Panc1 (cell line): ENCODE results near the gene EPHA6. TPM values are rescaled to one million over a fixed set of nuclear protein-coding genes. Genes with fewer than 3 reads are reported as not detected.

ENCODE experiments used
- ATAC-seq: fragments of 200-7000 bp; cut with Tn5 transposase; 2 replicates; pipeline ENCODE4 v1.9.1; 2020; ENCODE audit warnings: mild to moderate bottlenecking, moderate library complexity
- BruUV-seq: library from RNA; stranded (reverse); fragments of 400-500 nt; replicated peaks from 2 replicates; lab custom pipeline; 2021; lab: Mats Ljungman, UMichigan
- CTCF ChIA-PET: fragments of 300-600 bp; sonication (Branson Sonifier 250); formaldehyde crosslinking; loops from one replicate; lab custom pipeline; 2022; ENCODE audit warnings: antibody characterized with exemption; lab: Charles Lee
- POLR2A ChIA-PET: fragments of 300-600 bp; sonication (Branson Sonifier 250); formaldehyde crosslinking; loops from one replicate; lab custom pipeline; 2022; ENCODE audit warnings: antibody characterized with exemption; lab: Charles Lee
- DNase-seq: peaks from one replicate; pipeline ENCODE4 v3.0.0-alpha.2; 2010; ENCODE audit warnings: low read depth, low spot score
- H3K27ac ChIP-seq: 2 replicates; pipeline ENCODE4 v1.5.1; 2011; ENCODE audit warnings: mild to moderate bottlenecking, low read length, inconsistent platforms
- H3K27me3 ChIP-seq: fragments of 200-500 bp; sonication (Bioruptor generic); 2 replicates; pipeline ENCODE4 v1.6.0; 2014; ENCODE audit warnings: low read length, inconsistent platforms; ENCODE audit not compliant: control insufficient read depth, insufficient read depth
- H3K36me3 ChIP-seq: fragments of 200-500 bp; sonication (Bioruptor generic); 2 replicates; pipeline ENCODE4 v1.5.1; 2014; ENCODE audit warnings: inconsistent platforms, mild to moderate bottlenecking, low read length, moderate library complexity; ENCODE audit not compliant: control insufficient read depth, insufficient read depth
- H3K4me1 ChIP-seq: 2 replicates; pipeline ENCODE4 v1.5.1; 2011; ENCODE audit warnings: inconsistent platforms, mild to moderate bottlenecking, low read length, moderate library complexity; ENCODE audit not compliant: control insufficient read depth, insufficient read depth
- H3K4me3 ChIP-seq, 2 experiments: 2 replicates each; pipeline ENCODE4 v1.5.1; 2011 to 2012; ENCODE audit warnings: low read depth in 2 of 2, low read length in 2 of 2, mild to moderate bottlenecking in 2 of 2, inconsistent platforms in 1 of 2, moderate library complexity in 1 of 2
- H3K9me3 ChIP-seq: fragments of 200-500 bp; sonication (Bioruptor generic); 2 replicates; pipeline ENCODE4 v1.5.1; 2014; ENCODE audit warnings: low read depth, mild to moderate bottlenecking, inconsistent platforms, low read length, moderate library complexity; ENCODE audit not compliant: control insufficient read depth, insufficient read depth
- POLR2AphosphoS5 ChIP-seq: IDR thresholded peaks from 2 replicates; pipeline ENCODE4 v1.6.1; 2012; ENCODE audit warnings: mild to moderate bottlenecking, low read depth, low read length, moderate library complexity
- REST ChIP-seq, 2 experiments: IDR thresholded peaks; 2 replicates each; pipeline ENCODE4 v1.6.1; 2011 to 2012; ENCODE audit warnings: low read depth in 2 of 2, control low read depth in 1 of 2, low read length in 1 of 2, mild to moderate bottlenecking in 1 of 2, moderate library complexity in 1 of 2; ENCODE audit not compliant: insufficient read depth in 1 of 2
- SIN3A ChIP-seq: IDR thresholded peaks from 2 replicates; pipeline ENCODE4 v1.6.1; 2012; ENCODE audit warnings: low read depth, mild to moderate bottlenecking, low read length, moderate library complexity, borderline replicate concordance; ENCODE audit not compliant: insufficient read depth
- TCF7L2 ChIP-seq: IDR thresholded peaks from 2 replicates; pipeline ENCODE4 v1.6.1; 2011; ENCODE audit warnings: mild to moderate bottlenecking, low read depth, low read length, inconsistent platforms
- in situ Hi-C: cut with HindIII; loops from 2 replicates; pipeline ENCODE4 v1.10.0; 2016; ENCODE audit warnings: low sequenced_read_pairs, low pct_unique_long_range_greater_than_20kb
- intact Hi-C: fragments of 100-400 bp; cut with micrococcal nuclease; formaldehyde crosslinking; loops from one replicate; pipeline ENCODE4 v1.10.0; 2022; ENCODE audit not compliant: unreplicated experiment
- total RNA-seq: library from RNA; stranded (reverse); gene quantifications from one replicate; pipeline ENCODE4 v1.2.1, GENCODE V29; 2021; ENCODE audit not compliant: unreplicated experiment
- TF ChIP-seq, protein P1 (sequence below): fragments of 450-650 bp; IDR thresholded peaks from 2 replicates; pipeline ENCODE4 v1.5.1; 2017; ENCODE audit warnings: mild to moderate bottlenecking

EPHA6 gene
- total RNA-seq, 1 experiment from 2014 or later = 0.57 TPM

GRCh38 chr3:97763586-97764406 lies 949.4 kb downstream of the EPHA6 start:
- TSS peak; percentile 88 for BruUV-seq
- peak overlapping the region; percentile 98 for H3K27ac ChIP-seq
- TF ChIP-seq, protein P1, sequence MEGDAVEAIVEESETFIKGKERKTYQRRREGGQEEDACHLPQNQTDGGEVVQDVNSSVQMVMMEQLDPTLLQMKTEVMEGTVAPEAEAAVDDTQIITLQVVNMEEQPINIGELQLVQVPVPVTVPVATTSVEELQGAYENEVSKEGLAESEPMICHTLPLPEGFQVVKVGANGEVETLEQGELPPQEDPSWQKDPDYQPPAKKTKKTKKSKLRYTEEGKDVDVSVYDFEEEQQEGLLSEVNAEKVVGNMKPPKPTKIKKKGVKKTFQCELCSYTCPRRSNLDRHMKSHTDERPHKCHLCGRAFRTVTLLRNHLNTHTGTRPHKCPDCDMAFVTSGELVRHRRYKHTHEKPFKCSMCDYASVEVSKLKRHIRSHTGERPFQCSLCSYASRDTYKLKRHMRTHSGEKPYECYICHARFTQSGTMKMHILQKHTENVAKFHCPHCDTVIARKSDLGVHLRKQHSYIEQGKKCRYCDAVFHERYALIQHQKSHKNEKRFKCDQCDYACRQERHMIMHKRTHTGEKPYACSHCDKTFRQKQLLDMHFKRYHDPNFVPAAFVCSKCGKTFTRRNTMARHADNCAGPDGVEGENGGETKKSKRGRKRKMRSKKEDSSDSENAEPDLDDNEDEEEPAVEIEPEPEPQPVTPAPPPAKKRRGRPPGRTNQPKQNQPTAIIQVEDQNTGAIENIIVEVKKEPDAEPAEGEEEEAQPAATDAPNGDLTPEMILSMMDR = no peak
- TF ChIP-seq POLR2AphosphoS5 = no peak
- TF ChIP-seq REST (IDR thresholded peaks at IDR 0.05; ENCODE audit: insufficient read depth in 1 of 2, low read depth in 2 of 2, low read length in 1 of 2) = no peak
- TF ChIP-seq SIN3A = no peak
- TF ChIP-seq TCF7L2 = no peak
- ATAC-seq = no peak
- no peaks in the 10 kb centered on the region for H3K27me3 ChIP-seq
- H3K4me3 ChIP-seq = peak overlapping the region; percentile 94 to 95
- CTCF ChIA-PET = no interaction called here
- intact Hi-C loops = no loop called here
- POLR2A ChIA-PET = no interaction called here
- H3K4me1 ChIP-seq = peaks cover 12% of the 10 kb centered on the region
- no peaks in the 10 kb centered on the region for H3K36me3 ChIP-seq
- in situ Hi-C loops = no loop called here
- no peak for DNase-seq
- H3K9me3 ChIP-seq = no peaks in the 10 kb centered on the region

DNA sequence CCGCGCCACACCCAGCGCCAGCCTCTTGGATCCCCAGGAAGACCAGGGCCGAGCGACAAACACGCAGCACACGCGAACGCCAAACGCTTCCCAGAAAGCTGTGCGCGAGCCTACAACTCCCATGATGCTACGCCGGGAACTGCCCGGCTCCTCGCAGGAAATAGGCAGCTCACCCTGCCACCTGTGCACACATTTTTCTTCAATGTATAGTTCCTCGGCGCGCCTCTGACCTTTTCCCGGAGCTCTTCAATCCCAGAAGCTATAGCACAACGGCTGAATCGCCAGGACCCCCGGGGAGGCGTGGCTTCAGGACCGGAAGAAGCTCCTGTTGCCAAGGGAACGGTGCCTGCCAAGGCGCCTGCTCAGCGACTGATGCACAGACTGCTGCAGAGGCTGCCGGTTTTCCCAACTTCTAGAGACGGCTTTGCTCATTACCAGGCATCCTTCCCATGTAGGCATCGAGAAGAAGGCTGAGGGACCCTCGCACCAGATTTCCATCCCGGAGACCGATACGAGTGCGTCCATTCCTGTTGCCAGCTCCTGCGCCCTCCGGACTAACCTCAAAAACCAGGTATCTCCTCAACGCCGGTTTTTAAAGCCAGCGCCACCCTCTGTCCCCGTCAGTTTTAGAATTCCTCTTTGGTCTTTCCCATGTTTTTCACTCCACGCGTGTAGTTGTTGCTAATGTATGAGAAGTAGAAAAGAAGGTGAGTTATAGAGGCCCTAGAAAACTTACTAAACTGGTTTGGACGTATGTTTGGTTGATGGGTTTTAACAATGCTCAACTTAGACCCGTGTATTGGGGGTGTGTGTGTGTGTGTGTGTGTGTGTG lies 950.2 kb downstream of the EPHA6 start, which contains the start of gene ARL6:
Gene ARL6, plus strand, starts transcription at position 352 of the 832 bp plus-strand sequence. CDS start 3,350 bp downstream, outside the sequence.
- no peak for TF ChIP-seq TCF7L2
- peak; percentile 85 for TF ChIP-seq POLR2AphosphoS5
- peak in 1 of 2 experiments; percentile 41; a peak in 1 of 4 replicates for TF ChIP-seq REST (IDR thresholded peaks at IDR 0.05; ENCODE audit: insufficient read depth in 1 of 2, low read depth in 2 of 2, low read length in 1 of 2)
- TF ChIP-seq, protein P1 = peak; percentile 34
- peak; percentile 76; the same call in 1 of the 2 replicates for TF ChIP-seq SIN3A
- H3K36me3 ChIP-seq = no peaks in the 10 kb centered on the region
- peak; percentile 78 for DNase-seq
- H3K27ac ChIP-seq = peak within 1 kb of the TSS; percentile 98
- ATAC-seq = peak; percentile 99
- no peaks in the 10 kb centered on the region for H3K27me3 ChIP-seq
- BruUV-seq = no TSS peak
- intact Hi-C loops (no loop called here), in situ Hi-C loops (no loop called here)
- ChIA-PET POLR2A (no interaction called here), CTCF (interaction anchor here (0.6 to 0.7 kb wide), 2 partner anchors 45 to 558 kb away, joined by 3 read pairs; no protein-coding TSS in a partner anchor)
- no peaks in the 10 kb centered on the region for H3K9me3 ChIP-seq
- peaks cover 12% of the 10 kb centered on the region for H3K4me1 ChIP-seq
- H3K4me3 ChIP-seq = peak within 1 kb of the TSS; percentile 94 to 95
